Smooth muscle cell (in vitro differentiated cells): ENCODE measurements around the gene EPC1. TPM values are rescaled to one million over a fixed set of nuclear protein-coding genes. Genes with fewer than 3 reads are reported as not detected.

Source experiments
- DNase-seq: peaks from one replicate; lab custom pipeline; 2025; ENCODE audit not compliant: unreplicated experiment; lab: John Stamatoyannopoulos, UW
- H2AFZ ChIP-seq: fragments of 200-600 bp; sonication (generic); 2 replicates; pipeline ENCODE4 v1.6.0; 2016; ENCODE audit warnings: antibody characterized with exemption, low read depth, mild to moderate bottlenecking
- H3F3A ChIP-seq: fragments of 200-600 bp; sonication (generic); 2 replicates; pipeline ENCODE4 v1.6.0; 2017; ENCODE audit warnings: antibody characterized with exemption, low read depth
- H3K27ac ChIP-seq: fragments of 200-600 bp; sonication (generic); 2 replicates; pipeline ENCODE4 v1.5.1; 2016; ENCODE audit warnings: low read depth, mild to moderate bottlenecking
- H3K27me3 ChIP-seq: fragments of 200-600 bp; sonication (generic); 2 replicates; pipeline ENCODE4 v1.6.1; 2016; ENCODE audit warnings: low read depth, mild to moderate bottlenecking
- H3K36me3 ChIP-seq: fragments of 200-600 bp; sonication (generic); 2 replicates; pipeline ENCODE4 v1.5.1; 2016; ENCODE audit warnings: low read depth
- H3K4me1 ChIP-seq: fragments of 200-600 bp; sonication (generic); 2 replicates; pipeline ENCODE4 v1.5.1; 2016; ENCODE audit warnings: low read depth
- H3K4me2 ChIP-seq: fragments of 200-600 bp; sonication (generic); 2 replicates; pipeline ENCODE4 v1.6.0; 2016; ENCODE audit warnings: mild to moderate bottlenecking
- H3K4me3 ChIP-seq: fragments of 200-600 bp; sonication (generic); 2 replicates; pipeline ENCODE4 v1.5.1; 2016; ENCODE audit warnings: mild to moderate bottlenecking
- H3K79me2 ChIP-seq: fragments of 200-600 bp; sonication (generic); 2 replicates; pipeline ENCODE4 v1.6.0; 2016; ENCODE audit warnings: low read depth, mild to moderate bottlenecking
- H3K9ac ChIP-seq: fragments of 200-600 bp; sonication (generic); 2 replicates; pipeline ENCODE4 v1.6.0; 2016; ENCODE audit warnings: low read depth
- H3K9me3 ChIP-seq: fragments of 200-600 bp; sonication (generic); replicated peaks from 2 replicates; pipeline ENCODE4 v1.5.1; 2016; ENCODE audit warnings: low read depth
- H4K20me1 ChIP-seq: fragments of 200-600 bp; sonication (generic); 2 replicates; pipeline ENCODE4 v1.6.0; 2016; ENCODE audit warnings: low read depth
- CTCF ChIP-seq: fragments of 200-600 bp; sonication (generic); IDR thresholded peaks from 2 replicates; pipeline ENCODE4 v1.5.1; 2017; ENCODE audit warnings: borderline replicate concordance, mild to moderate bottlenecking, antibody characterized with exemption; ENCODE audit not compliant: insufficient read depth, poor library complexity, severe bottlenecking
- WGBS: methylation state at CpG from one replicate; pipeline ENCODE4 v1.1.7; 2016; ENCODE audit warnings: low lambda C conversion rate; 5-methylcytosine and 5-hydroxymethylcytosine counted together
- polyA plus RNA-seq: library from polyadenylated mRNA; unstranded; fragments of >200 nt; fragmentation: Nextera tagmentation; extraction: Ambion mirVana; gene quantifications from 2 replicates; pipeline ENCODE4 v1.2.1, GENCODE V29; 2016
- total RNA-seq: library from RNA; depleted of rRNA; stranded (reverse); fragments of >200 nt; gene quantifications from 2 replicates; pipeline ENCODE4 v1.2.3, GENCODE V29; 2014

Gene EPC1
- total and polyA plus RNA-seq, 2 experiments from 2014 or later = 16.3 to 52.1 TPM

GRCh38 chr10:32381165-32381564 lies 34.2 kb upstream of the EPC1 start:
- Histone ChIP-seq H2AFZ (no peak overlapping the region), H3K4me3 (no peak overlapping the region), H4K20me1 (peaks cover 6% of the 10 kb centered on the region), H3K4me2 (no peak overlapping the region), H3K27me3 (no peaks in the 10 kb centered on the region), H3K9ac (no peak overlapping the region), H3K4me1 (peaks cover 7% of the 10 kb centered on the region), H3K27ac (no peak overlapping the region), H3F3A (peaks cover 4% of the 10 kb centered on the region), H3K79me2 (peaks cover 24% of the 10 kb centered on the region), H3K36me3 (no peaks in the 10 kb centered on the region), H3K9me3 (no peaks in the 10 kb centered on the region)
- no peak for TF ChIP-seq CTCF
- 99% methylated on average over 3 of the region's 3 CpGs for whole genome bisulfite sequencing
- no peak for DNase-seq

GRCh38 chr10:32379950-32380551 lies 33.1 kb upstream of the EPC1 start:
- DNase-seq = no peak
- peaks cover 4% of the 10 kb centered on the region for H3F3A ChIP-seq
- 74% methylated on average over 7 of the region's 7 CpGs for WGBS
- peak overlapping the region; percentile 94 for H2AFZ ChIP-seq
- TF ChIP-seq CTCF = no peak
- peak overlapping the region; percentile 86 for H3K27ac ChIP-seq
- H3K9me3 ChIP-seq = no peaks in the 10 kb centered on the region
- H3K36me3 ChIP-seq = no peaks in the 10 kb centered on the region
- H4K20me1 ChIP-seq = peaks cover 16% of the 10 kb centered on the region
- H3K4me2 ChIP-seq = peak overlapping the region; percentile 94
- no peaks in the 10 kb centered on the region for H3K27me3 ChIP-seq
- no peak overlapping the region for H3K9ac ChIP-seq
- peak overlapping the region; percentile 94 for H3K4me3 ChIP-seq
- peaks cover 35% of the 10 kb centered on the region for H3K79me2 ChIP-seq
- peaks cover 14% of the 10 kb centered on the region for H3K4me1 ChIP-seq

GRCh38 chr10:32379318-32379949 lies 32.5 kb upstream of the EPC1 start:
- peaks cover 14% of the 10 kb centered on the region for H3K4me1 ChIP-seq
- H2AFZ ChIP-seq = peak overlapping the region; percentile 94
- H3K27me3 ChIP-seq = no peaks in the 10 kb centered on the region
- peak overlapping the region; percentile 86 for H3K27ac ChIP-seq
- no peaks in the 10 kb centered on the region for H3K9me3 ChIP-seq
- H3K36me3 ChIP-seq = no peaks in the 10 kb centered on the region
- peak overlapping the region; percentile 94 for H3K4me3 ChIP-seq
- peak overlapping the region; percentile 84 for H3K9ac ChIP-seq
- peaks cover 21% of the 10 kb centered on the region for H4K20me1 ChIP-seq
- H3K4me2 ChIP-seq = peak overlapping the region; percentile 94
- TF ChIP-seq CTCF = no peak
- peaks cover 4% of the 10 kb centered on the region for H3F3A ChIP-seq
- H3K79me2 ChIP-seq = peaks cover 41% of the 10 kb centered on the region
- whole genome bisulfite sequencing = 7% methylated on average over 10 of the region's 10 CpGs
- no peak for DNase-seq
